Lung (tissue), 12 donors: ENCODE measurements around the gene BRF1. TPM values are rescaled to one million over a fixed set of nuclear protein-coding genes. Genes with fewer than 3 reads are reported as not detected.
"Not testable (repeated sequence)": the region's sequence is repeated elsewhere in the genome, so short reads cannot be mapped to it uniquely, and the experiment has no call there.

ENCODE experiments used
- ATAC-seq: fragments of 200-7000 bp; cut with Tn5 transposase; one replicate; pipeline ENCODE4 v1.9.1; 2020; ENCODE audit warnings: moderate number of reproducible peaks; ENCODE audit not compliant: insufficient read depth, low FRiP score
- DNase-seq, 3 donors: peaks; one replicate each; pipeline ENCODE4 v3.0.0-alpha.2; 2013 to 2017
- H3K27ac ChIP-seq, 2 donors: one replicate each; pipeline ENCODE4 v1.5.1; 2013; ENCODE audit warnings: mild to moderate bottlenecking in 2 of 2, moderate library complexity in 2 of 2, control low read depth in 1 of 2, inconsistent platforms in 1 of 2, low read depth in 1 of 2, low read length in 1 of 2
- H3K27me3 ChIP-seq, 3 donors: one replicate each; pipeline ENCODE4 v1.5.1; 2013; ENCODE audit warnings: low read length in 2 of 3; ENCODE audit not compliant: control insufficient read depth in 3 of 3, insufficient read depth in 3 of 3
- H3K36me3 ChIP-seq, 4 donors: one replicate each; pipeline ENCODE4 v1.5.1; 2013; ENCODE audit warnings: low read length in 4 of 4, mild to moderate bottlenecking in 1 of 4, moderate library complexity in 1 of 4; ENCODE audit not compliant: control insufficient read depth in 4 of 4, insufficient read depth in 4 of 4
- H3K4me1 ChIP-seq, 5 donors: one replicate each; pipeline ENCODE4 v1.5.1; 2013; ENCODE audit warnings: low read length in 5 of 5, mild to moderate bottlenecking in 2 of 5, moderate library complexity in 1 of 5; ENCODE audit not compliant: control insufficient read depth in 5 of 5, insufficient read depth in 5 of 5
- H3K4me3 ChIP-seq: one replicate; pipeline ENCODE4 v1.5.1; 2013; ENCODE audit warnings: mild to moderate bottlenecking, control low read depth, moderate library complexity
- H3K9ac ChIP-seq, 2 donors: one replicate each; pipeline ENCODE4 v1.5.1; 2013; ENCODE audit warnings: low read length in 2 of 2, control low read depth in 1 of 2; ENCODE audit not compliant: insufficient read depth in 1 of 2
- H3K9me3 ChIP-seq, 4 donors: one replicate each; pipeline ENCODE4 v1.5.1; 2013; ENCODE audit warnings: low read length in 3 of 4, mild to moderate bottlenecking in 1 of 4, moderate library complexity in 1 of 4; ENCODE audit not compliant: control insufficient read depth in 4 of 4, insufficient read depth in 3 of 4
- CTCF ChIP-seq: IDR thresholded peaks from 2 replicates; pipeline ENCODE4 v1.5.1; 2012; ENCODE audit warnings: mild to moderate bottlenecking; ENCODE audit errors: control extremely low read depth, extremely low read depth
- WGBS, 2 donors: extraction: QIAGEN DNeasy Blood & Tissue Kit; methylation state at CpG; one replicate each; pipeline ENCODE4 v1.1.7; 2013; 5-methylcytosine and 5-hydroxymethylcytosine counted together
- polyA plus RNA-seq, 2 donors: library from polyadenylated mRNA; stranded (reverse); fragments of 200-250 nt; gene quantifications; one replicate each; pipeline ENCODE4 v1.2.1, GENCODE V29; 2013
- total RNA-seq, 2 donors: library from RNA; depleted of rRNA in 1 of 2; stranded (reverse); fragments of >200 nt in 1 of 2; gene quantifications; one replicate each; pipeline ENCODE4 v1.2.1, GENCODE V29; 2014 to 2021
- donor health status: control.
- donor health status: control.
- donor health status: Bipolar disorder and iron deficiency.
- donor health status: healthy.
- donor health status: DM: yes; HTN: yes; CAD: no.

BRF1 gene
- total and polyA plus RNA-seq, 4 donors: 14.2 to 55.3 (median 37.2) TPM

- ATAC-seq: peak; percentile 58
- no peaks in the 10 kb centered on the region for H3K9me3 ChIP-seq
- no peak overlapping the region for H3K27ac ChIP-seq
- H3K27me3 ChIP-seq: no peaks in the 10 kb centered on the region
- peak; percentile 34 for TF ChIP-seq CTCF
- 70 to 71% methylated on average over 23 of the region's 23 CpGs for WGBS, 2 donors
- peaks cover 0 to 4% (median 2%) of the 10 kb centered on the region in 4 donors for H3K36me3 ChIP-seq
- H3K4me3 ChIP-seq: no peak overlapping the region
- peak; percentile 42 to 84 (median 78) for DNase-seq
- H3K4me1 ChIP-seq: peaks cover 0 to 7% (median 0%) of the 10 kb centered on the region in 5 donors
- H3K9ac ChIP-seq: no peak overlapping the region
These were observed 19.3 kb downstream of the BRF1 start for GRCh38 chr14:105281371-105282097.

GRCh38 chr14:105280525-105280924, 20.3 kb downstream of the BRF1 start:
- DNase-seq (no peak), ATAC-seq (no peak)
- Histone ChIP-seq H3K4me1 (peaks cover 0 to 7% (median 0%) of the 10 kb centered on the region in 5 donors), H3K27ac (no peak overlapping the region), H3K9ac (no peak overlapping the region), H3K9me3 (no peaks in the 10 kb centered on the region), H3K36me3 (peaks cover 0 to 4% (median 2%) of the 10 kb centered on the region in 4 donors), H3K4me3 (no peak overlapping the region), H3K27me3 (no peaks in the 10 kb centered on the region)
- TF ChIP-seq CTCF: no peak
- 96 to 99% methylated on average over 21 of the region's 21 CpGs for WGBS, 2 donors

- H3K27me3 ChIP-seq: no peaks in the 10 kb centered on the region
- H3K4me3 ChIP-seq: no peak overlapping the region
- no peak for ATAC-seq
- DNase-seq: no peak
- no peak overlapping the region for H3K27ac ChIP-seq
- peaks cover 0 to 4% (median 2%) of the 10 kb centered on the region in 4 donors for H3K36me3 ChIP-seq
- no peaks in the 10 kb centered on the region for H3K9me3 ChIP-seq
- peaks cover 0 to 7% (median 0%) of the 10 kb centered on the region in 5 donors for H3K4me1 ChIP-seq
- H3K9ac ChIP-seq: no peak overlapping the region
- TF ChIP-seq CTCF: no peak
- 88 to 90% methylated on average over 18 of the region's 18 CpGs for WGBS, 2 donors
These were observed 21.0 kb downstream of the BRF1 start for GRCh38 chr14:105279642-105280361.

GRCh38 chr14:105277448-105277847, 23.4 kb downstream of the BRF1 start:
- not testable (repeated sequence) for H3K9me3 ChIP-seq, H3K9ac ChIP-seq, H3K27me3 ChIP-seq, ATAC-seq, H3K4me3 ChIP-seq, H3K36me3 ChIP-seq, H3K27ac ChIP-seq, H3K4me1 ChIP-seq
- DNase-seq: peak; percentile 49 to 82 (median 74)
- 86 to 94% methylated on average over 3 of the region's 4 CpGs for WGBS, 2 donors
